Right lobe of liver (tissue), 4 donors: ENCODE measurements around the gene MICAL1.

Source experiments
- CTCF ChIP-seq, 4 donors: fragments of 200-600 bp in 3 of 4; fragments of 450-650 bp in 1 of 4; IDR thresholded peaks; one replicate each; pipeline versions ENCODE4 v1.5.1 to v1.8.0; 2016 to 2022; ENCODE audit warnings: antibody characterized with exemption in 4 of 4, mild to moderate bottlenecking in 2 of 4
- POLR2A ChIP-seq: fragments of 450-650 bp; IDR thresholded peaks from one replicate; pipeline ENCODE4 v1.6.1; 2017; ENCODE audit warnings: antibody characterized with exemption, mild to moderate bottlenecking
- donor health status: DM: no; HTN: no; CAD: no.
- donor health status: DM: no; HTN: no; CAD: no.
- donor health status: DM: no; HTN: yes; CAD: no.

- TF ChIP-seq CTCF (IDR thresholded peaks at IDR 0.05) = no peak
- no peak for TF ChIP-seq POLR2A
Observed at GRCh38 chr6:109473120-109473519, 17.5 kb upstream of the MICAL1 start.
